GM19240 (cell line): ENCODE data around the gene TMEM87A.
"Not testable (repeated sequence)": the region's sequence is repeated elsewhere in the genome, so short reads cannot be mapped to it uniquely, and the experiment has no call there.

Source experiments
- DNase-seq: peaks from one replicate; pipeline ENCODE4 v3.0.0; 2011; ENCODE audit warnings: low spot score; ENCODE audit not compliant: insufficient read length

TMEM87A gene

DNA sequence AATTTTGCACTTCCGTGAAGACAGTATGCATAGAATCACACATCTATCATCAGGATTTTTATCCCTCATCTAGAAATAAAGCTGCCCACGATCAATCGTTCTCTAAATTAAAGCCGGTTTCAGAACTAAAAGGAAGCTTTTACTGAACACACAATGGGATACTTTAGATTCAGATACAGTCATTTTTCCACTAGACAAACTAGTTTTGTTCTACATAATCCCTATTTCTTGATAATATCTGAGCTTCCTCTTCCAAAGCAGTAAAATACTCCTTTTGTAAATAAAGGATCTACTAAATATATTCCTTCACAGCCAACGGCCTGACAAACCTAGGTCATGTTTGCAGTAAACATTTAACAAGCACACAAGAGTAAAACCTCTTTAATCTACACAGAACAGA is 2.2 kb downstream of the TMEM87A start:
- no peak for DNase-seq

DNA sequence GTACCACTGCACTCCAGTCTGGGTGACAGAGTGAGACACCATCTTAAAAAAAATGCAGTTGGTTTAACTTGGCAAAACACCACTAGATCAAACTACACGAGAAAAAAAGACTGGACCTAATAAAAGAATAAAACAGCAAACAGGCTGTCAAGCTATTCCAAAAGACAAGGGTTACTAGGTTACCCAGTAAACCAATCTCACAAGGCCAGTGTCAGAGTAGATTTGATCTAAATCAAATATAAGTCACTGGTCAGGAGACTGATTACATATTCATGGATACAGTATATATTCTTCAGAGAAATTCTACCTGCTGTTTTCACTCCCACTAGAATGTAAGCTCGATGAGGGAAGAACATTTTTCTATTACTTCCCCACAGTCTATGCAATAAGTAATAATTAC is 2.7 kb downstream of the TMEM87A start:
- no peak for DNase-seq

DNA sequence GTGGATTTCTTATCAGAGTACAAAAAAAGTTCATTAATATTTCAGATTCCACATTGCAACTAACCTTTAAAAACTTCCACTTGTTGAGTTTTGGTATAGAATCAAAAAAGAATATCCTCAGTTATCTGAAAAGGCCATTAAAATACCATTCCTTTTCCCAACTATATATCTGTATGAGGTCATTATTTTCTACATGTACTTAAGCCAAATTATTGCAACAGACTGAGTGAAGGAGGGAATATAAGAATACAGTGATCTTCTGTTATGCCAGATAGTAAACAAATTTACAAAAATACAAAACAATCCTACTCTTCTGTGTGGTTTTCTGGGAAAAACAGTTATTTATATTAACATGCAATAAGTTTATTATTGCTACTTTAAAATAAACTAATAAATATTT is 5.9 kb downstream of the TMEM87A start:
- DNase-seq: no peak

DNA sequence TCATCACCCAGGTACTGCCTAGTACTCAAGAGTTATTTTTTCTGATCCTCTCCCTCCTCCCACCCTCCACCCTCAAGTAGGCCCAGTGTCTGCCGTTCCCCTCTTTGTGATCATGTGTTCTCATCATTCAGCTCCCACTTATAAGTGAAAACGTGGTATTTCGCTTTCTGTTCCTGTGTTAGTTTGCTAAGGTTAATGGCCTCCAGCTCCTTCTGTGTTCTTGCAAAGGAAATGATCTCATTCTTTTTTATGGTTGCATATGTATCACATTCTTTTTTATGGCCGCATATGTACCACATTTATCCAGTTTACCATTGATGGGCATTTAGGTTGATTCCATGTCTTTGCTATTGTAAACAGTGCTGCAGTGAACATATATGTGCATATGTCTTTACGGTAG is 8.4 kb downstream of the TMEM87A start:
- DNase-seq: no peak

DNA sequence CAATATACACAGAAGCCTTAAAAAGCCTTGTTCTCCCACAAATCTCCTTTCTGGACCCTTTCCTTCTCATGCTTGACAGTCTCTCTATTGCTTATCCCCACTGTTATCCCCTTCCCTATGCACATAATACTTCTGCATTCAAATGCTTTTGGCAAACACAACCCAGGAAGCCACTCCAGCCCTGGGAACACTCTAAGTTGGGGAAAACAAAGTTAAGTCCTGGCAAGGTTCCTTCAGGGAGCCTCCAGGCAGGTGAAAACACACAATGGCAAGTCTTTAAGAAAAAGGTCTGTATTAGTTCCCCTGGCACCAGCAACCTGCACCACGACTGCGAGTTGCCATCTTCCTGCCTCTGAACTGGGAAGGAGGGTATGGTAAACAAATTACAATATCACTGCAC is 19.9 kb downstream of the TMEM87A start:
- no peak for DNase-seq

DNA sequence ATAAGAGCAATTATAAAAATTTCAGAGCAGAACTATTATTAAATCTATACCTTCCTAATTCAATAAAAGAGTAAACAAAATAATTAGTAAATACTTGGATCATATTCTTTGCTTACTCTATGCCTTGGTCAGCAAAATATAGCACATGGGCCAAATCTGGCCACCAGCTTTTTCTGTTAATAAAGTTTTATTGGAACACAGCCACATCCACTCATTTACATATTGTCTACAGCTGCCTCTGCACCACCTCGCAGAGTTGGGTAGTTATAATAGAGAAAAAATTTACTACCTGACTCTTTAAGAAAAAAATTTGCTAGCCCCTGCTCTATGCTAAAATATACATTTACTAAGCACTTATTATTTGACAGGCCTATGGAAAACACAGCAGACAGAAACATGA is 32.4 kb downstream of the TMEM87A start:
- no peak for DNase-seq

DNA sequence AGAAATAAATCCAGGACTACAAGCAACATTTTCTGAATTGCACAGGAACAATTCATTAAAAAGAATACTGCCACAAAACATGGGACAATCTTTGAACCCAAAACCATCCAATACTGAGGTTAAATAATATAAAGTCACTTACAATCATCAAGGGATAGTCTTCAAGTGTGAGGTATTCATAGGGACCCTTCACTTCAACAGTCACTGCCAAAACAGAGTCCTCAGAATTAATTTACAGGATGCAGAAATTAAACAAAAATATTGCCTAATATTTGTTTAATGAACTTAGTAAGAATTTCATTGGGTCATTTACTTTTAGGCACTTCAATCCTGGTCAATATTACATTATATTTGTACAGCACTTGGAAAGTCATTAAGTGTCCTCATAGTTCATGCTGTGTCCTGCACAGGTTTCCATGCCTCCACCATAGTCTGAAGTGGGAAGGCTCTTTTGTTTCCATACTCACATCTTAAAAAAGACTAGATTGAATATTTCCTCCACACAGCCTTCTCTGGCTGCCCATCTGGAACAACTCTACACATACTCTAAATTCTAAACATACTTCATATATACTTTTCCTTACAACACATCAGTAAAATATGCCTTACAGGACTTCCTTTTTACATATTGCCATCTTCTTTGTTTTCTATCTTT is 33.6 kb downstream of the TMEM87A start:
- DNase-seq: no peak

DNA sequence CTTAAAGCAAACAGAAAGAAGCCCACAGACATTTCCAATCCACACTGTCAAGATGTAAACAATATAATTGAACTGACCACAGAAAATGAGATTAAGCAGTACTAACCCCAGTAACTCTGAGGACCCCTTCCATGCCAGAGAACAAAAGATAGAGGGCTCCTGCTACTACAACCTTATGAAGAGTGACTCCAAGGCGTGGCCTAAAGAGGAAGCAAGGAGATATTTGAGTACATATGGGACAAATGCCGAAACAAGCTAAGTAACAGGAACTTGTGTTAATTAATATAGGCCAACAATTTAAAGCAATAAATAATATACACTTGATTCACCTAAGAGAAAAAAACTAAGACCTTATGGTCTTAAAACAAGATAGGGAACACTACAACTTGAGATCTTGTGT is 40.1 kb downstream of the TMEM87A start:
- DNase-seq: no peak

DNA sequence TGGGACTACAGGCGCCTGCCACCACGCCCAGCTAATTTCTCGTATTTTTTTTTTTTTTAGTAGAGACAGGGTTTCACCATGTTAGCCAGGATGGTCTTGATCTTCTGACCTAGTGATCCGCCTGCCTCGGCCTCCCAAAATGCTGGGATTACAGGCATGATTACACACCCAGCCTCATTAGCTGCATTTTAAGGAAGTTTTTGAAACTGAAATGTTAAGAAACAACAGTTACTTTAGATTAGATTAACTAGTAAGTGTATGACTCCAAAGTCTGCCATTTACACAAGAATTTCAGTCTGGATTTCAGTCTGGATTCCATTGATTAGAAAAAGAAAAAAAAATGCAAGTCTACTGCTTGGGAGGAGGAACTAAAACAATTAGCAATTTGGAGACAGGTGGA is 40.6 kb downstream of the TMEM87A start:
- no peak for DNase-seq

DNA sequence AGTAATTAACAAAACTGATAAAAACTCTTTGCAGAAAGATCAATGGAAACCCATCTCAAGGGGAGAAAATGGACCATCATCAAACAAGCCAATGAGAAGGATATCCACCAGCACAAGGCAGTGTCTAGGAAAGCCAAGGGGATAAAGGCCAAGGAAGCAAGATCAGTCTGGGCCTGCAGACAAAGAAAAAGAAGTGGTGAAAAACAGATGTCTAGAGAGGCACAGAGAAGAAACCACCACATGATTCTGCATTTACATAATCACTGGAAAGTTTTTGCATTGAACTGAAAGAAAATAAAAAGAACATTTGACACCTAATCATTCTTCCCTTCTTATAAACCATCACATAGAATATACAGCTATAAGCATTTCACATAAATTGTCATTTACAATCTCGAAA is 42.1 kb downstream of the TMEM87A start:
- DNase-seq: no peak

DNA sequence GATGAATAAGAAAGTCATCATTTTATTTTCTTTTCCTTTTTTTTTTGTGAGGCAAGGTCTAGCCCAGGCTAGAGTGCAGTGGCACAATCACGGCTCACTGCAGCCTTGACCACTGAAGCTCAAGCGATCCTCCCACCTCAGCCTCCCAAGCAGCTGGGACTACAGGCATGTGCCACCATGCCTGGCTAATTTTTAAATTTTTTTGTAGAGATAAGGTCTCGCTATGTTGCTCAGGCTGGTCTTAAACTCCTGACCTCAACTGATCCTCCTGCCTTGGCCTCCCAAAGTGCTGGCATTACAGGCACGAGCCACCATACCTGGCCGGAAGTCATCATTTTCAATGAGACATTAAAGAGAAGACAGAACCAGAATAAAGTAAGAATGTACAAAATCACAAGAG is 44.3 kb downstream of the TMEM87A start:
- not testable (repeated sequence) for DNase-seq

DNA sequence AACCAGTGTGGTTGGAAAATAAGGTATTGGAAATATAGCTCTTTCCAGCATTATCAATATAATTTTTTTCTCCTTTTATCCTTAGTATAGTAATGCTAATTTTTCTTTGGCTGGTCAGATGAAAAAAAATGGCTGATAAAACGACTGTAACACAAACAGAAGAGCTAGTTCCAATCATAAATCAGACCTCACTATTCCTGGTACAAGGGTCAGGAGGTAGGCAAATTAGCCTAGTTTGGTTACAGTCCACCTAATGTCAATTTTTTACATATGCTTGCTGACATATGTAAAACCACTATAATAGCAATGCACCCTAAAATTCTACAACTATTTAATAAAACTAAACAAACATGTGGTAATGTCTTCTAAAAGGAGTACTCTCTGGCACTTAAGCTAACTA is 45.2 kb downstream of the TMEM87A start:
- DNase-seq: no peak

DNA sequence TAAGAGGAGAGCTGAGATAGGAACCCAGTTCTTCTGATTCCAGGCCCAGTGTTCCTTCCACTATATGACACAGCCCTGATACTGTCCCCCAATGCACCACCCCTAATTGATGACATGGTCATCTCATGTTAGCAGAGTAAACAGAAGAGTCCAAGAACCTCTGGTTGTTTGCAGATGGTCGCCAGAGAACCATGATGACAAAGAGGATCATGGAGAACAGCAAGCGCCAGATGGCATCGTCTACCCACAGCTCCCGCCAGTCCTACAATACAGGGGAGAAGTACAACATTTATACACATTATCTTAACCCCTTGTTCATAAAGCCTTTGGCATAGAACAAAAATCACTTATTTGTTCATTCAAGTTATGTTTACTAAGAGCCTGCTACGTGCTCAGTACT is 46.6 kb downstream of the TMEM87A start:
- DNase-seq: no peak

DNA sequence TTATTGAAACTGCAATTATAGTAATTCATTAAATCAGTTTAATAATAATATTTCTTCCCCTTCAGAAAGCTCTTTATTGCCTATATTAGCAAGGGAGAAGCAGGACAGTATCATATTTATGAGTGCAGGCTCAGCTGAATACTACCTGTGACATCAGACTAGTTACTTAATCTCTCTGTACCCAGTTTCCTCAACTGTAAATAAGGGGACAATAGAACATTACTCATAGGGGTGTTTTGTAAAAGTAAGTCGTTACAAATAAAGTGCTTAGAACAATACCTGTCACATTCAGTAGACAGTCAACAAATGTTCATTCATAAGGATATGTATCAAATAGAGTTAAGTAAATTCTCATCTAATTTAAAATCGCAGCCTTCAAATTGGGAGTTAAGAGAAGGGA is 53.0 kb downstream of the TMEM87A start:
- DNase-seq: no peak

DNA sequence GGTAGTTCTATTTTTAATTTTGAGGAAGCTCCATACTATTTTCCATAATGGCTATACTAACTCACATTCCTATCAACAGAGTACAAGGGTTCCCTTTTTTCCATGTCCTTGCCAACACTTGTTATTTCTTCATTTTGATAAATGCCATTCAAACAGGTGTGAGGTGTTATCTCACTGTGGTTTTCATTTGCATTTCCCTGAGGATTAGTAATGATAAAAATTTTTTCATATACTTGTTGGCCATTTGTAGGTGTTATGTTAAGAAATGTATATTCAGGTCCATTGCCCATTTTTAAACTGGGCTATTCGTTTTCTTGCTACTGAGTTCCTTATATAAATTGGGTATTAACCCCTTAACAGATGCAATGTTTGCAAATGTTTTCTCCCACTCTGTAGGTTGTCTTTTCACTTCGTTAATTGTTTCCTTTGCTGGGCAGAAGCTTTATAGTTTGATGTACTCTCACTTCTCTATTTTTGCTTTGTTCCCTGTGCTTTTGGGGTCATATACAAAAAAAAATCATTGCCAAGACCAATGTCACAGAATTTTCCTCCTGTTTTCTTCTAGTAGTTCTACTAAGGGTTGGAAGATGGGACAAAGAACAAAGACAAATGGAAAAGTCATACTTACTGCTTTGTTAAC is 54.2 kb downstream of the TMEM87A start:
- no peak for DNase-seq

DNA sequence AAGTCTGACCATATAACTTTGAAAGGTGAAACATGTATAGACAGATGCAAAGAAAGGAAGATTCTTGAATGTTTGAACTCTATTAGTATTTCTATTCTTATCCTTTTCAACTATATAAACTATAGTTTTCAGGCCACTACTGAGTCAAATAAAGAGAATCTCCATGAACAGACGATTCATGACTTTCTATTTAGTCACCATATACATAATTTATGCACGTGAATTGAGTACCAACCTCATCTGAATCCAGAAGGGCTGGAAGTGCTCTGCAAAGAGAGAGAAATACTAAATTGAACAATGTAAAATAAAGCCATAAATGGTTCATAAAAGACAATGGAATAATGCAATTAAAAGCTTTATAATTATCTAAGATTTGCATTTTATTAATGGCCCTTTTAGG is 55.7 kb downstream of the TMEM87A start:
- no peak for DNase-seq

DNA sequence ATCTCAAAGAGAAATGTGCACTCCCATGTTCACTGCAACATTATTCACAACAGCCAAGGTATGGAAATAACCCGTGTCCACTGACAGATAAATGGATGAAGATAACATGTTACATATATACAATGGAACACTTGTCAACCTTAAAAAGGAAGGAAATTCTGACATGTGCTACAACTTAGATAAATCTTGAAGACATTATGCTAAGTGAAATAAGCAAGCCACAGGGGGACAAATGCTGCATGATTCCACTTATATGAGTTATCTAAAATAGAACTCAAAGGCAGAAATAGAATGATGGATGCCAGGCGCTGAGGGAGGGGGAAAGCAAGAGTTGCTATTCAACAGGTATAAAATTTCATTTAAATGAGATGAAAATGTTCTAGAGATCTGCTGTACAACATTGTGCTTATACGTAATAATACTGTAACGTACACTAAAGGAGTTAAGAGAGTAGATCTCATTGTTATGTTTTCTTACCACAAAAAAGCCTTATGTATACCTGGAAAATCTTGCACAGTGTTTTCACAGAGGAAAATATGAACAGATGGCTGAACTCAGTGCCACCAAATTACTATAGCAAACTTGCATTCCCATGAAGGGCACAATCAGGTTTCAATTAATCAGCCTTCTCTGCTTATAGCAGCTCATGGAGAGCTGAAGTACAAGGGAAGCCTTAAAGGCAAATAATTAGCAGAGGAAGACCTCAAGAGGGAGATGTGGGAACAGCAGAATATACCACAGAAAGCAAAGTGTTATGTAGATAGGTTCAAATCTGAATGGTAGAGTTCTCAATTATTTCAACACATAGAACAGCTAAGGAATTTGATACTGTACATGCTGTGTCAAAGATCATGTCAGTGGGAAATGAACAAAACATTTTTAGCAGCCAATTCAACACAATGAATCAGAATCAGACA is 57.1 kb downstream of the TMEM87A start:
- no peak for DNase-seq

DNA sequence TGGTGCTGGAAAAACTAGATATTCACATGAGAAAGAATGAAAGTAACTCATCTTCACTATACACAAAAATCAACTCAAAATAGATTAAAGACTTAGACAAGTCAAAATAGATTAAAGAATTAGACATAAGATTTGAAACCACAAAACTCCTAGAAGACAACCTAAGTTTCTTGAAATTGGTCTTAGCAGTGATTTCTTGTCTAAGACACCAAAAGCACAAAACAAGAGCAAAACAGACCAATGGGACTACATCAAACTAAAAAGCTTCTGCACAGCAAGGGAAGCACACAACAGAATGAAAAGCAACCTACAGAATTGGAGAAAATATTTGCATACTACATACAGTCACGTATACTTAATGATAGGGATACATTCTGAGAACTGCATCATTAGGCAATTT is 58.6 kb downstream of the TMEM87A start:
- no peak for DNase-seq

DNA sequence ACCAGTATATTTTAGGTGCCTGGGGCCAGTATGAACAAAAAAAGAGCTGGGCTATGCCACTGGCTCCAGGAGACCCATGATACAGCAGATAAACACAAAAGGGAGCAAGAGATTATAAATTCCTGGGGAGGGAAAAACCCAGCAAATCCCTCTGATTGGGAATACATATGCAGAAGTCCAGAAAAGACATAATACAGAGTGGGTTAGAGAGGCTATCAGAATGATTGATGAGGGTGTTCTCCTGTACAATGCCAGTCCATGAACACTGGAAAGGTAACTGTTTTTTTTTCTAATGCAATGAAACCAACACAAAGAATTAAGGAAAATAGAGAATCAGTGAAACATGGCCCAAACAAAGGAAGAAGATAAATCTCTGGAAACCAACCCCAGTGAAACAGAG is 59.7 kb downstream of the TMEM87A start:
- DNase-seq: no peak

DNA sequence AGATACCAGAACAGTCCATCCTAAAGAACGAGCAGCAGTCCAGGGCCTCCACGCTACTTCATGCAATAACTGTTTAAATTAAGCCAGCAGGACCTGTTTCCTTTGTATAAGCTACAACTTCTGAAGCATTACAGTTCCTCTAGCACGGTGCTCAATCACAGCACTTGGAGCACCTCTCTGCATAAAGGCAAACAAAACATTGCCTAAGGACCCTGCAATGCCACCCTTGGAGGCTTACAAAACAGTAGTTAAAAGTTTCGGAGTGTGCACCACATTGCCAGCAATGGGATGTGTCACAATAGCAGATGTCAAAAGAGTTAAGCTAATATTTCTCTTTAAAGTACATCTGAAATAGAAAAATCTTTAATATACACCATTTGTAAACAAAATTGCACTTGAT is 62.5 kb downstream of the TMEM87A start:
- DNase-seq: no peak

DNA sequence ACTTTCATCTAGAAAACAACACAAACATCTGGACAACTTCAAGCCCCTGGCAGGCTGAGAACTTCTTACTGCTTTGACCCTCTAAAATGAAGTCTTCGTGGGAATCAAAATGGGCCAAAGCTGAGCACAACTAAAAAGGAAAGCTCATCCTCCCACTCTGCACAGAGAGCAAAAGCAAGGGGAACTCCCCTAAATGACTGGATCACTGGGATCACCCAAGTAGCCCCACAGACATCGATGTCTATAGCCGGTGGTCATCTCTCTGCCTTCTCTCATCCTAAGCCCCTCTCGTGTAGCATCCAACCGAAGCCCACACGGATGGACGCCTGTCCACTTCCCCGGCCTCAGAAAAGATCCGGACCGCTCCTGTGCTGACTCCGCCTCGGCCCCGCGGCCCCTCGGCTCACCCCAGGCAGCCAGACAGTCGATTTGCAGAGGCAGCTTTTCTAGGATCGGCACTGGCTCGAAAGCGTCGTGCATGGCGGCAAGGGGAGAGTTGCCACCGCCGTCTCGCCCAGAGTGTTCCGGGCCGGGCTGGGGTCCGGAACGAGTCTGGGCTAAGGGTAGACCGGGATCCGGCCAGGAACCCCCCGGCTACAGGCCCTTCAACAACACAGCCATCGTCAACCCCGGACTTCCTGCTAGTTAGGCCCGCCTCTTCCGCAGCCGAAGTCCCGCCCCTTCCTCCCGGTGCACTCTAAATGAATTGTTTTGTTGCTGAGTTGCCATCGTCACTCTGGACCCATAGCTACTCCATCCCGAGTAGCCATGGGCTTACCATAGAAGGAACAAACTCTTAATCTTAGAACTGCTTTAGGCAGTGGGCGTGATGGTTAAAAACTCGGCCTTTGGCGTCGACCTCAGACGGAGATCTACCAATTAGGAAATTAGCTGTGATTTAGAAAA is 65.3 kb downstream of the TMEM87A start, which contains the start of gene VPS39:
VPS39 (minus strand) TSS at position 631 of the 906 bp plus-strand sequence; CDS start at position 480, 151 bp downstream.
- peak; percentile 81 for DNase-seq
